ENCODE results near the gene PDE3A. TPM values are rescaled to one million over a fixed set of nuclear protein-coding genes. Genes with fewer than 3 reads are reported as not detected.

The PDE3A gene
- total and polyA plus RNA-seq, 10 of the 15 experiments (the other 5 are each of a cell fraction or from before 2014, with no cell fraction given): 0.01 to 2.6 (median 1.5) TPM

DNA sequence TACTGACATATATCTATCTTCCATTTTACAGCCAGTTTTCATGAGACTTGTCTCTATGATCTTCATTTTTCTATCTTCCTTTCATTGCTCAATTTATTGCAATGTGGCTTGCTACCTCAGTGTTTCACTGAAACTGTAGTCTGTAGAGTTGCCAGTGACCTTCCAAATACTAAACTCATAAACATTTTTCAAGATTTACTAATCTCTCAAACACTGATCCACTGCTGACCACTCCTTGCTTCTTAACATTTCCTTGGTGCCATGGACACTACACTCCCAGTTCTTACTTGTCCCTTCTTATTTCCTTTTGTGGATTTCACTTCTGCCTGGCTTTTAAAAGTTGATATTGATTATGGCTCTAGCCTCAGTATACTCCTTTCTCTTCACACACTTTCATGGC, 231.4 kb downstream of the PDE3A start:
- no peaks in the 10 kb centered on the region for H4K20me1 ChIP-seq (ENCODE audit: control insufficient read depth, insufficient read depth)
- ChIA-PET RAD21 (ENCODE audit: unreplicated experiment) (no interaction called here), SMC1A (ENCODE audit: uncharacterized antibody, unreplicated experiment) (interaction anchor here (1.3 kb wide), 1 partner anchor 41 kb away, joined by 3 read pairs; no protein-coding TSS in a partner anchor), POLR2A (no interaction called here), CTCF (no interaction called here)
- intact Hi-C loops (cut with micrococcal nuclease; ENCODE audit: unreplicated experiment): loop anchor here (2.0 to 5.0 kb wide), 3 partner anchors 135 to 842 kb away; no protein-coding TSS in a partner anchor
- H3K4me3 ChIP-seq: no peak overlapping the region
- TF ChIP-seq, protein P1, sequence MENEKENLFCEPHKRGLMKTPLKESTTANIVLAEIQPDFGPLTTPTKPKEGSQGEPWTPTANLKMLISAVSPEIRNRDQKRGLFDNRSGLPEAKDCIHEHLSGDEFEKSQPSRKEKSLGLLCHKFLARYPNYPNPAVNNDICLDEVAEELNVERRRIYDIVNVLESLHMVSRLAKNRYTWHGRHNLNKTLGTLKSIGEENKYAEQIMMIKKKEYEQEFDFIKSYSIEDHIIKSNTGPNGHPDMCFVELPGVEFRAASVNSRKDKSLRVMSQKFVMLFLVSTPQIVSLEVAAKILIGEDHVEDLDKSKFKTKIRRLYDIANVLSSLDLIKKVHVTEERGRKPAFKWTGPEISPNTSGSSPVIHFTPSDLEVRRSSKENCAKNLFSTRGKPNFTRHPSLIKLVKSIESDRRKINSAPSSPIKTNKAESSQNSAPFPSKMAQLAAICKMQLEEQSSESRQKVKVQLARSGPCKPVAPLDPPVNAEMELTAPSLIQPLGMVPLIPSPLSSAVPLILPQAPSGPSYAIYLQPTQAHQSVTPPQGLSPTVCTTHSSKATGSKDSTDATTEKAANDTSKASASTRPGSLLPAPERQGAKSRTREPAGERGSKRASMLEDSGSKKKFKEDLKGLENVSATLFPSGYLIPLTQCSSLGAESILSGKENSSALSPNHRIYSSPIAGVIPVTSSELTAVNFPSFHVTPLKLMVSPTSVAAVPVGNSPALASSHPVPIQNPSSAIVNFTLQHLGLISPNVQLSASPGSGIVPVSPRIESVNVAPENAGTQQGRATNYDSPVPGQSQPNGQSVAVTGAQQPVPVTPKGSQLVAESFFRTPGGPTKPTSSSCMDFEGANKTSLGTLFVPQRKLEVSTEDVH (IDR thresholded peaks at IDR 0.05; ENCODE audit: low read depth, partially characterized antibody): no peak
- TF ChIP-seq SREBF2 (IDR thresholded peaks at IDR 0.05; ENCODE audit: low read length) (no peak), RB1 (IDR thresholded peaks at IDR 0.05; ENCODE audit: borderline replicate concordance) (no peak), PML (IDR thresholded peaks at IDR 0.05; ENCODE audit: low read length) (no peak), ATF7 (IDR thresholded peaks at IDR 0.05; ENCODE audit: low read depth) (no peak), POLR2A (IDR thresholded peaks at IDR 0.05; ENCODE audit: low read depth, low read length) (no peak), CREB1 (IDR thresholded peaks at IDR 0.05; ENCODE audit: low read depth) (no peak), FOS (IDR thresholded peaks at IDR 0.05; ENCODE audit: borderline replicate concordance, extremely low read depth, insufficient read length) (no peak), POLR2AphosphoS2 (IDR thresholded peaks at IDR 0.05; ENCODE audit: low read depth, low read length) (no peak), TBL1XR1 (IDR thresholded peaks at IDR 0.05; ENCODE audit: low read depth, low read length) (no peak), CBX5 (IDR thresholded peaks at IDR 0.05; ENCODE audit: low read depth) (no peak), NRF1 (conservative IDR thresholded peaks at IDR 0.05; ENCODE audit: low read depth, low read length) (no peak)
- no peaks in the 10 kb centered on the region for H3K4me1 ChIP-seq (ENCODE audit: control insufficient read depth, insufficient read depth, low read length)
- BruUV-seq (replicated peaks): no TSS peak
- no peak overlapping the region for H2AFZ ChIP-seq (ENCODE audit: control insufficient read depth, low read depth, low read length)
- H3K9me3 ChIP-seq (replicated peaks; ENCODE audit: control insufficient read depth, insufficient read depth, low read length): no peaks in the 10 kb centered on the region
- no peaks in the 10 kb centered on the region for H3K36me3 ChIP-seq (ENCODE audit: control insufficient read depth in 2 of 2, insufficient read depth in 2 of 2, low read length in 1 of 2)
- no peak for ATAC-seq
- H3K9ac ChIP-seq (ENCODE audit: control insufficient read depth, insufficient read depth, low read length): no peak overlapping the region
- in situ Hi-C loops (cut with MboI): loop anchor here (25.0 kb wide), 1 partner anchor 862 kb away; no protein-coding TSS in a partner anchor
- no peak for FAIRE-seq
- H3K27me3 ChIP-seq (replicated peaks in 1 of 2; ENCODE audit: control insufficient read depth in 2 of 2, insufficient read depth in 2 of 2, low read length in 1 of 2): no peaks in the 10 kb centered on the region
- no peak for DNase-seq (ENCODE audit: low read depth, low spot score)
- no peak overlapping the region for H3K27ac ChIP-seq (ENCODE audit: control insufficient read depth, insufficient read depth)
- H3K4me2 ChIP-seq (ENCODE audit: control insufficient read depth, insufficient read depth): no peak overlapping the region
- H3K79me2 ChIP-seq (ENCODE audit: control insufficient read depth, insufficient read depth, low read length): no peaks in the 10 kb centered on the region
